ENCODE data around the gene QTRT2.

QTRT2 gene

GRCh38 chr3:114020907-114021306 lies 35.6 kb upstream of the QTRT2 start:
- no peak overlapping the region for H3K4me3 ChIP-seq (ENCODE audit: low read length)
- H3K27me3 ChIP-seq (ENCODE audit: low read depth, low read length), result no peaks in the 10 kb centered on the region
- no peak overlapping the region for H3K9ac ChIP-seq (ENCODE audit: low read length)
- no peaks in the 10 kb centered on the region for H3K36me3 ChIP-seq (replicated peaks; ENCODE audit: low read depth, low read length)
- H3K9me3 ChIP-seq (ENCODE audit: insufficient read depth, low read length), result no peaks in the 10 kb centered on the region
- no peaks in the 10 kb centered on the region for H4K20me1 ChIP-seq (ENCODE audit: insufficient read depth, low read length)
- peaks cover 11% of the 10 kb centered on the region for H3K4me1 ChIP-seq (ENCODE audit: low read length)
- TF ChIP-seq, protein P1, sequence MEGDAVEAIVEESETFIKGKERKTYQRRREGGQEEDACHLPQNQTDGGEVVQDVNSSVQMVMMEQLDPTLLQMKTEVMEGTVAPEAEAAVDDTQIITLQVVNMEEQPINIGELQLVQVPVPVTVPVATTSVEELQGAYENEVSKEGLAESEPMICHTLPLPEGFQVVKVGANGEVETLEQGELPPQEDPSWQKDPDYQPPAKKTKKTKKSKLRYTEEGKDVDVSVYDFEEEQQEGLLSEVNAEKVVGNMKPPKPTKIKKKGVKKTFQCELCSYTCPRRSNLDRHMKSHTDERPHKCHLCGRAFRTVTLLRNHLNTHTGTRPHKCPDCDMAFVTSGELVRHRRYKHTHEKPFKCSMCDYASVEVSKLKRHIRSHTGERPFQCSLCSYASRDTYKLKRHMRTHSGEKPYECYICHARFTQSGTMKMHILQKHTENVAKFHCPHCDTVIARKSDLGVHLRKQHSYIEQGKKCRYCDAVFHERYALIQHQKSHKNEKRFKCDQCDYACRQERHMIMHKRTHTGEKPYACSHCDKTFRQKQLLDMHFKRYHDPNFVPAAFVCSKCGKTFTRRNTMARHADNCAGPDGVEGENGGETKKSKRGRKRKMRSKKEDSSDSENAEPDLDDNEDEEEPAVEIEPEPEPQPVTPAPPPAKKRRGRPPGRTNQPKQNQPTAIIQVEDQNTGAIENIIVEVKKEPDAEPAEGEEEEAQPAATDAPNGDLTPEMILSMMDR (IDR thresholded peaks at IDR 0.05; ENCODE audit: low read depth, low read length), result no peak
- TF ChIP-seq EZH2phosphoT487 (IDR thresholded peaks at IDR 0.05; ENCODE audit: low read depth), result no peak
- H2AFZ ChIP-seq (ENCODE audit: low read depth, low read length), result no peak overlapping the region
- 0 out of 2 replicates have a peak overlapping the region, but pooled peaks have one; percentile 18 for H3K4me2 ChIP-seq (ENCODE audit: low read length)
- H3K79me2 ChIP-seq (ENCODE audit: low read length), result no peaks in the 10 kb centered on the region
- no peak overlapping the region for H3K27ac ChIP-seq (ENCODE audit: low read length)

- H3K9ac ChIP-seq (ENCODE audit: low read length), result no peak overlapping the region
- no peak overlapping the region for H3K4me3 ChIP-seq (ENCODE audit: low read length)
- no peak for TF ChIP-seq EZH2phosphoT487 (IDR thresholded peaks at IDR 0.05; ENCODE audit: low read depth)
- TF ChIP-seq, protein P1 (IDR thresholded peaks at IDR 0.05; ENCODE audit: low read depth, low read length), result no peak
- H3K4me2 ChIP-seq (ENCODE audit: low read length), result no peak overlapping the region
- no peaks in the 10 kb centered on the region for H3K79me2 ChIP-seq (ENCODE audit: low read length)
- no peak overlapping the region for H2AFZ ChIP-seq (ENCODE audit: low read depth, low read length)
- H3K9me3 ChIP-seq (ENCODE audit: insufficient read depth, low read length), result no peaks in the 10 kb centered on the region
- H3K27ac ChIP-seq (ENCODE audit: low read length), result no peak overlapping the region
- no peaks in the 10 kb centered on the region for H3K27me3 ChIP-seq (ENCODE audit: low read depth, low read length)
- no peaks in the 10 kb centered on the region for H4K20me1 ChIP-seq (ENCODE audit: insufficient read depth, low read length)
- H3K4me1 ChIP-seq (ENCODE audit: low read length), result peaks cover 11% of the 10 kb centered on the region
- H3K36me3 ChIP-seq (replicated peaks; ENCODE audit: low read depth, low read length), result no peaks in the 10 kb centered on the region
Measured at GRCh38 chr3:114022145-114022802, 34.3 kb upstream of the QTRT2 start.

DNA sequence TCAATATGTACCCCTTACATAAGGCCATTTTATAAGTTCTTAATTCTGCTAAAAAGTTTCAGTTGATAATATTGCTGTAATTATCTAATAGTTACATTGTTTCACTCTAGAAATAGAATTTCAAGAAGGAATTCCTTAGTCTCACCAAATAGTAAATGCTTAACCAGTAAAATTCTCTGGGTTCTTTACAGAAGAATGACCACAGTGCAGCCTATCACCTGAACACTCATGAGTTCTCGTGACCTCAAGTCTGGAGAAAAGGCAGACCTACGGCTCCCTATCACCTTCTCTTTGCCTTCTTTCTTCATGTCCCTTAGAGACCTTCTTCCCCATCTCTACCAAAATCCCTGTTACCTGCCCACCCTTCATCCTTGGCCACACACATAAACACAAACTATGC lies 31.1 kb upstream of the QTRT2 start:
- H3K9me3 ChIP-seq (ENCODE audit: insufficient read depth, low read length), result no peaks in the 10 kb centered on the region
- H3K27me3 ChIP-seq (ENCODE audit: low read depth, low read length), result no peaks in the 10 kb centered on the region
- H2AFZ ChIP-seq (ENCODE audit: low read depth, low read length), result no peak overlapping the region
- TF ChIP-seq EZH2phosphoT487 (IDR thresholded peaks at IDR 0.05; ENCODE audit: low read depth), result no peak
- TF ChIP-seq, protein P1 (IDR thresholded peaks at IDR 0.05; ENCODE audit: low read depth, low read length), result no peak
- no peaks in the 10 kb centered on the region for H3K36me3 ChIP-seq (replicated peaks; ENCODE audit: low read depth, low read length)
- no peak overlapping the region for H3K9ac ChIP-seq (ENCODE audit: low read length)
- H4K20me1 ChIP-seq (ENCODE audit: insufficient read depth, low read length), result no peaks in the 10 kb centered on the region
- no peaks in the 10 kb centered on the region for H3K79me2 ChIP-seq (ENCODE audit: low read length)
- no peak overlapping the region for H3K27ac ChIP-seq (ENCODE audit: low read length)
- peaks cover 9% of the 10 kb centered on the region for H3K4me1 ChIP-seq (ENCODE audit: low read length)
- no peak overlapping the region for H3K4me2 ChIP-seq (ENCODE audit: low read length)
- no peak overlapping the region for H3K4me3 ChIP-seq (ENCODE audit: low read length)

DNA sequence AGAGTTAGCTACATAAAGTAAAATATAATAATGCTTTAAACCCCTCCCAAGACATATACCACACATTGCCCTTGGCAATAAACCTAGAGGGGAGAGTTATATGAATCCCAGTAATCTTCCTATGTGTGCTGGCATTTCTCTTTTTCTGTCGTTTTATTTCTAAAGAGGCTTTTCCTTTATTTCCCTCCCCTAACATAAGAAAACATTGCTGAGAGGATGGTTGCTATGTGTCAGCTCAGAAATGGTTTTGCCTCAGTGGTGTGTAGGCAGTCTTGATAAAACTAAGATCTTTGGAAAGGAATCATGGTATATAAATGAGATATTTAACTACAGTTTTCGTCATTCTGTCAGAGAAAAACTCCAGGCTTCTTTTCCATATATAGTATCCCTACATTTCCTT lies 30.2 kb upstream of the QTRT2 start:
- no peak overlapping the region for H3K27ac ChIP-seq (ENCODE audit: low read length)
- no peaks in the 10 kb centered on the region for H3K9me3 ChIP-seq (ENCODE audit: insufficient read depth, low read length)
- TF ChIP-seq, protein P1 (IDR thresholded peaks at IDR 0.05; ENCODE audit: low read depth, low read length), result no peak
- no peak for TF ChIP-seq EZH2phosphoT487 (IDR thresholded peaks at IDR 0.05; ENCODE audit: low read depth)
- no peak overlapping the region for H2AFZ ChIP-seq (ENCODE audit: low read depth, low read length)
- peaks cover under 1% of the 10 kb centered on the region for H3K4me1 ChIP-seq (ENCODE audit: low read length)
- no peaks in the 10 kb centered on the region for H4K20me1 ChIP-seq (ENCODE audit: insufficient read depth, low read length)
- no peaks in the 10 kb centered on the region for H3K36me3 ChIP-seq (replicated peaks; ENCODE audit: low read depth, low read length)
- no peak overlapping the region for H3K4me2 ChIP-seq (ENCODE audit: low read length)
- H3K9ac ChIP-seq (ENCODE audit: low read length), result no peak overlapping the region
- no peak overlapping the region for H3K4me3 ChIP-seq (ENCODE audit: low read length)
- no peaks in the 10 kb centered on the region for H3K27me3 ChIP-seq (ENCODE audit: low read depth, low read length)
- no peaks in the 10 kb centered on the region for H3K79me2 ChIP-seq (ENCODE audit: low read length)

Measured in OCI-LY3 (cell line).